Keratinocyte (primary cell): ENCODE data around the gene LIME1.

Source experiments
- CTCF ChIP-seq, 3 experiments: IDR thresholded peaks in 1 of 3; conservative IDR thresholded peaks in 1 of 3; optimal IDR thresholded peaks in 1 of 3; 2 replicates in 2 of 3; 3 replicates in 1 of 3; pipeline versions ENCODE3 to v1.5.1; 2011; ENCODE audit warnings: low read length in 3 of 3, mild to moderate bottlenecking in 3 of 3, moderate library complexity in 2 of 3, control low read depth in 1 of 3, inconsistent platforms in 1 of 3; ENCODE audit not compliant: insufficient read depth in 2 of 3; ENCODE audit errors: extremely low read depth in 1 of 3
- EZH2 ChIP-seq: IDR thresholded peaks from one replicate; pipeline ENCODE4 v1.6.1; 2012; ENCODE audit warnings: inconsistent platforms, mild to moderate bottlenecking, low read length, moderate library complexity

GRCh38 chr20:63759377-63759901 is 23.0 kb downstream of the LIME1 start:
- TF ChIP-seq CTCF (optimal IDR thresholded peaks at IDR 0.05 in 1 of 3, IDR thresholded peaks at IDR 0.05 in 1 of 3, conservative IDR thresholded peaks at IDR 0.05 in 1 of 3; ENCODE audit: extremely low read depth in 1 of 3, insufficient read depth in 2 of 3, low read length in 3 of 3), result no peak
- no peak for TF ChIP-seq EZH2
